Measurements from ENCODE around the gene ZNF30. TPM values are rescaled to one million over a fixed set of nuclear protein-coding genes. Genes with fewer than 3 reads are reported as not detected.

ZNF30 gene
- total RNA-seq, 2 donors from 2014 or later: 1.3 to 2.1 TPM

DNA sequence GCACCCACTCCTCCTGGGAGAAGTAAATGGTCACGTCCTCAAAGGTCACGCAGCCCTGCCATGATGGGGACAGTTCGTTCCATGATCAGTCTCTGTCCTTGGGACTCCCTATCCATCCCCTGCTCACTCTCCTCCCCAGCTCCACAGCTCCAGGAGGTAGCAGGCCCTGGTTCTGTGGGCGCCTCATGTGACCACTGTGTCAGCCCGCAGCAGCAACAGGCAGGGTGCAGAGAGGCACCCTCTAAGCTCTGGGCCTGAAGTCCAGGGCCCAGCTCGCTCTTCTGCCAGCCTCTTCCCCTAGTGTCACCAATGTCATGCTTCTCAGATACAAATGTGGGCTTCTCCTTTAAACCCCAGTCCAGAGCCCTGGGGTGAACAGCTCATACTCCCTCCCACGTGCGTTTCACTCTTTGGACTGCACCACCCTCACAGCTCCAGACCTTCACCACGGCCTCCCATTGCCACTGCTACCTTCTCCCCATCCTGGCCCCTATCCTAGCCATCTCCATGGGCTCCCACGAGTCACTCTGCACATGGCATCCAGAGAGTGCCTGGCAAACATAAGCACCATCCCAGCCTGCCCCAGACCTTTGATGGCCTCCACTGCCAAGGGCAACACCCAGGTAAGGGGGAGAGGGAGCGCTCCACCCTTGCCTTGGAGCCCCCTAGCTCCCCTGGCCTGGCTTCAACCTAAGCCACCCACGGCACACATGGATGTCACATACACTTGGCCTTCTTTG, 34.4 kb downstream of the ZNF30 start:
- Histone ChIP-seq H3K9me3 (peaks cover 20% of the 10 kb centered on the region), H3K4me3 (no peak overlapping the region), H3K27ac (no peak overlapping the region), H3K36me3 (peaks cover 32% of the 10 kb centered on the region), H3K9ac (ENCODE audit: low read depth in 2 of 2, low read length in 2 of 2) (no peak overlapping the region), H3K27me3 (no peaks in the 10 kb centered on the region), H3K4me1 (no peaks in the 10 kb centered on the region)
- TF ChIP-seq, protein P1, sequence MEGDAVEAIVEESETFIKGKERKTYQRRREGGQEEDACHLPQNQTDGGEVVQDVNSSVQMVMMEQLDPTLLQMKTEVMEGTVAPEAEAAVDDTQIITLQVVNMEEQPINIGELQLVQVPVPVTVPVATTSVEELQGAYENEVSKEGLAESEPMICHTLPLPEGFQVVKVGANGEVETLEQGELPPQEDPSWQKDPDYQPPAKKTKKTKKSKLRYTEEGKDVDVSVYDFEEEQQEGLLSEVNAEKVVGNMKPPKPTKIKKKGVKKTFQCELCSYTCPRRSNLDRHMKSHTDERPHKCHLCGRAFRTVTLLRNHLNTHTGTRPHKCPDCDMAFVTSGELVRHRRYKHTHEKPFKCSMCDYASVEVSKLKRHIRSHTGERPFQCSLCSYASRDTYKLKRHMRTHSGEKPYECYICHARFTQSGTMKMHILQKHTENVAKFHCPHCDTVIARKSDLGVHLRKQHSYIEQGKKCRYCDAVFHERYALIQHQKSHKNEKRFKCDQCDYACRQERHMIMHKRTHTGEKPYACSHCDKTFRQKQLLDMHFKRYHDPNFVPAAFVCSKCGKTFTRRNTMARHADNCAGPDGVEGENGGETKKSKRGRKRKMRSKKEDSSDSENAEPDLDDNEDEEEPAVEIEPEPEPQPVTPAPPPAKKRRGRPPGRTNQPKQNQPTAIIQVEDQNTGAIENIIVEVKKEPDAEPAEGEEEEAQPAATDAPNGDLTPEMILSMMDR (IDR thresholded peaks at IDR 0.05): no peak
- intact Hi-C loops (cut with DNase I): no loop called here
- DNase-seq: no peak

GRCh38 chr19:34961775-34962686, 35.3 kb downstream of the ZNF30 start:
- Histone ChIP-seq H3K4me3 (peak overlapping the region; percentile 99), H3K36me3 (peaks cover 32% of the 10 kb centered on the region), H3K4me1 (no peaks in the 10 kb centered on the region), H3K9me3 (peaks cover 20% of the 10 kb centered on the region), H3K27me3 (no peaks in the 10 kb centered on the region), H3K27ac (peak overlapping the region; percentile 74), H3K9ac (ENCODE audit: low read depth in 2 of 2, low read length in 2 of 2) (no peak overlapping the region)
- TF ChIP-seq, protein P1 (IDR thresholded peaks at IDR 0.05): no peak
- peak; percentile 54 for DNase-seq
- intact Hi-C loops (cut with DNase I): no loop called here

- peak overlapping the region; percentile 99 for H3K4me3 ChIP-seq
- TF ChIP-seq, protein P1 (IDR thresholded peaks at IDR 0.05): no peak
- intact Hi-C loops (cut with DNase I): no loop called here
Observed at GRCh38 chr19:34962687-34963572, 36.2 kb downstream of the ZNF30 start.

GRCh38 chr19:34963573-34964406, 37.1 kb downstream of the ZNF30 start, which contains the start of gene ZNF792:
TSS of gene ZNF792 (minus strand) at chr19:34964229. CDS start at chr19:34963662, 567 bp downstream.
- Histone ChIP-seq H3K4me3 (peak within 1 kb of the TSS; percentile 99), H3K9me3 (peaks cover 6% of the 10 kb centered on the region), H3K9ac (ENCODE audit: low read depth in 2 of 2, low read length in 2 of 2) (peak within 1 kb of the TSS; percentile 80 to 93), H3K27me3 (no peaks in the 10 kb centered on the region), H3K36me3 (peaks cover 19% of the 10 kb centered on the region), H3K27ac (peak within 1 kb of the TSS; percentile 74), H3K4me1 (no peaks in the 10 kb centered on the region)
- TF ChIP-seq, protein P1 (IDR thresholded peaks at IDR 0.05): no peak
- intact Hi-C loops (cut with DNase I): no loop called here
- peak; percentile 84 for DNase-seq

More at GRCh38 chr19:34962687-34963572, 36.2 kb downstream of the ZNF30 start:
- H3K9ac ChIP-seq (ENCODE audit: low read depth in 2 of 2, low read length in 2 of 2): peak overlapping the region; percentile 80 to 93
- H3K36me3 ChIP-seq: peaks cover 28% of the 10 kb centered on the region
- DNase-seq: peak; percentile 51
- peak overlapping the region; percentile 74 for H3K27ac ChIP-seq
- H3K27me3 ChIP-seq: no peaks in the 10 kb centered on the region
- peaks cover 15% of the 10 kb centered on the region for H3K9me3 ChIP-seq
- H3K4me1 ChIP-seq: no peaks in the 10 kb centered on the region

Measured in colonic mucosa (tissue), 4 donors.